Fibroblast of the aortic adventitia (primary cell): ENCODE results near the gene MYLK. TPM values are rescaled to one million over a fixed set of nuclear protein-coding genes. Genes with fewer than 3 reads are reported as not detected.
A peak's percentile ranks its signal among the peaks of the same experiment; 100 is the strongest.

ENCODE experiments used
- DNase-seq: peaks from one replicate; pipeline ENCODE4 v3.0.0-alpha.2; 2010; ENCODE audit warnings: low read depth
- H3K4me3 ChIP-seq: 2 replicates; pipeline ENCODE4 v1.5.1; 2011; ENCODE audit warnings: low read depth, mild to moderate bottlenecking, control low read depth, low read length, moderate library complexity
- total RNA-seq: library from RNA; depleted of rRNA; stranded (reverse); fragments of >200 nt; gene quantifications from 2 replicates; pipeline ENCODE4 v1.2.3, GENCODE V29; 2012; ENCODE audit warnings: low replicate concordance
- TF ChIP-seq, protein P1 (sequence below): IDR thresholded peaks from 2 replicates; pipeline ENCODE4 v1.5.1; 2011; ENCODE audit warnings: mild to moderate bottlenecking, low read length, control low read depth, inconsistent platforms; ENCODE audit not compliant: insufficient read depth

Gene MYLK
- total RNA-seq, 1 donor, result 74.7 TPM

DNA sequence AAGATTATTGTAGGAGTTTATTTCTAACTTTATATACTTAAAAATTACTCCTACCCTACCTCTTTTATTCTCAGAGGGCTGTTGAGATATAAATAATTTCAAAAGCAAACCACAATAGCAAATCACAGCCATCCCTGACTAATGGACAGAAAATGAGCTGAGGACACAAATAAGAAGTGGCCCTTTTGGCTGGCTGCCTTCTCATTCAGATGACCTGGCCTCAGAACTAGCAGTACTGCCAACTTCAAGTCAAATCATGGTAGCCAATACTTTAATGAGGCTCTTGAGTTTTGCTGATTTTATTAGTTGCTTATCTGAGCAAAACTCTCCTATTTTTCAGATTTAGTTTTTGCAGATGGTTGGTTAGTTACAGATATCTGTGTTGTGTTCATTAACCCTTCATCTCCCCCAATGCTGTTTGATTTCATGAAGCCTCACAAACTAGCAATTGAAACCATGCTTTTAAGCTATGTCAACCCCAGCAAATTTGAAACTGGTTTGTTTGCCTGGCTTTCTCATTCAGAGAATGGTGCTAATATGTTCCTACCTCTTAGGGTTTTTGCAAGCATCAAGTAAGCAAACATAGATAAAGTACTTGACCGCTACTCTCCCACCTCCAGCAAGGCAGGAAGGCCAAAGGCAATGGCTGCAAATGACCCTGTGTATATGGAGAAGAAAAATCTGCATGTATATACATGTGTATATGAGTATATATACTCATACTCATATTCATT, 225.8 kb downstream of the MYLK start:
- no peak overlapping the region for H3K4me3 ChIP-seq
- TF ChIP-seq, protein P1, sequence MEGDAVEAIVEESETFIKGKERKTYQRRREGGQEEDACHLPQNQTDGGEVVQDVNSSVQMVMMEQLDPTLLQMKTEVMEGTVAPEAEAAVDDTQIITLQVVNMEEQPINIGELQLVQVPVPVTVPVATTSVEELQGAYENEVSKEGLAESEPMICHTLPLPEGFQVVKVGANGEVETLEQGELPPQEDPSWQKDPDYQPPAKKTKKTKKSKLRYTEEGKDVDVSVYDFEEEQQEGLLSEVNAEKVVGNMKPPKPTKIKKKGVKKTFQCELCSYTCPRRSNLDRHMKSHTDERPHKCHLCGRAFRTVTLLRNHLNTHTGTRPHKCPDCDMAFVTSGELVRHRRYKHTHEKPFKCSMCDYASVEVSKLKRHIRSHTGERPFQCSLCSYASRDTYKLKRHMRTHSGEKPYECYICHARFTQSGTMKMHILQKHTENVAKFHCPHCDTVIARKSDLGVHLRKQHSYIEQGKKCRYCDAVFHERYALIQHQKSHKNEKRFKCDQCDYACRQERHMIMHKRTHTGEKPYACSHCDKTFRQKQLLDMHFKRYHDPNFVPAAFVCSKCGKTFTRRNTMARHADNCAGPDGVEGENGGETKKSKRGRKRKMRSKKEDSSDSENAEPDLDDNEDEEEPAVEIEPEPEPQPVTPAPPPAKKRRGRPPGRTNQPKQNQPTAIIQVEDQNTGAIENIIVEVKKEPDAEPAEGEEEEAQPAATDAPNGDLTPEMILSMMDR, result no peak
- peak; percentile 92 for DNase-seq

DNA sequence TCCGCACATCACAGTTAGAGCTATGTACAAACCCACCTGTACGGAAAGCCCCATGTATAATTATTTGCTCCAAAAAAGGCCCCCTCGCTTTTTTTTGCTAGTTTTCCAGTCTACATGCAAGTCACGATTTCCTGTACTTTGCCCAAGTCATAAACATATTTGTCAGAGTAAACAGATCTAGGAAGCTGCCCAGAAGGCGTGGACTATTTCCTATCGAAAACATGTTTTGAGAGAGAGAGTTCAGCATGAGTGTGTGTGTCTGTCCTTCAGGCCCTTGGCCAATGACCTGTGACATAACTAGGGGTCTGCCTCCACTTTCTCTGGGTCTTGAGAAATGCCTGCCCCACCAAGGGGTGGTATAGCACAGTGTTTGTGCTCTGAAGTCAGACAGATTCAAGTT, 226.6 kb downstream of the MYLK start:
- no peak for DNase-seq
- no peak overlapping the region for H3K4me3 ChIP-seq

DNA sequence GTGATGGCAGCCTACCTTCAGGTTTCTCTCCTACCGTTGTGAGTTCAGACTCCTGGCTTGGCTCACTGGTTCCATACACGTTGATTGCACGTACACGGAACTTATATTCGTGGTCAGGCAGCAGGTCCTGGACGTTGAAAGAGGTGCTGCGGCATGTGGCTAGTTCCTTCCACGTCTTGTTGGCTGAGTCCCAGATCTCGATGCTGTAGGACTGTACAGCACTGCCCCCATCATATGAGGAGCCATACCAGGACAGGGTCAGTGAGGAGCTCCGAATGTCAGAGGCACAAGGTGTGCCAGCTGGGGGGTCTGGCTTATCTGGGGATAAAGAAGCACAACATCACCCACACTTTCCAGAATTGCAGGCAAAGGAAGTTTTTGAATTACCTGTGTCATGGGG, 227.0 kb downstream of the MYLK start:
- TF ChIP-seq, protein P1, result no peak
- H3K4me3 ChIP-seq, result no peak overlapping the region
- no peak for DNase-seq

More for the DNA sequence above, 226.6 kb downstream of the MYLK start:
- TF ChIP-seq, protein P1, result no peak

DNA sequence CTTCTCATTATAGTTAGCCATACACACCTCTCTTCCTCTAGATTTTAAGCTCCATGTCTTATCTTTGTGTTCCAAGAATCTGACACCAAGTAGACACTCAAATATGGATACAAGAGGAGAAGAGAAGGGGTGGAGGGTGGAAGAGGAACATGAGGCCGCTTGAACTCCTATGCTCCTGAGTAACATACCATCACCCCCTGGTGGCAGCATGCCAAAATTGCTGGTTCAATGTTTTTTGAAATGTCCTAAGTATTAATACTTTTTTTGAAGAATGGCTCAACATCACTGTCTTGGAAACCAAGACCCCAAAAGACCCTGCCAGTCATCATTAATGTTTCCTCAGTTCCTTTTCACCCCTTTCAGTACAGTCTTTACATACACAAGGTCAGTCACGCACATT, 227.4 kb downstream of the MYLK start:
- H3K4me3 ChIP-seq, result no peak overlapping the region
- no peak for DNase-seq
- TF ChIP-seq, protein P1, result no peak

DNA sequence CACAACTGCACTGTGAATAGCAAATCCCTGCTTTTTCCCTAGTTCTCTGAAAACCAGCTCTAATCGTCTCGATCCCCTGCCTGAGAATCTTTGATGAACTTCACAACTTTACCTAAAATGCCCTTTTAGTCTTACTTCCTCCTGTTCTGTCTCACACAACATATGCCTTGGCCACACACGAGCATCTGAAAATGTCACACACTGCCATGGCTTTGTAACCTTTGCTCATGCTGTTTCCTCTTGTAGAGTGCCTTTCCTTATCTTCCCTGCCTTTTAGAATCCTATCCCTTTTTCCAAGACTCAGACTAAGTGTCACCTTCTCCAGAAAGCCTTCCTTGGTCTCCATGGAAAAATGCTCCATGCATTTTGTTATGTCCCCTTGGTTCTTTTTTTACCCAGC, 227.9 kb downstream of the MYLK start:
- TF ChIP-seq, protein P1, result no peak
- DNase-seq, result no peak
- H3K4me3 ChIP-seq, result no peak overlapping the region

DNA sequence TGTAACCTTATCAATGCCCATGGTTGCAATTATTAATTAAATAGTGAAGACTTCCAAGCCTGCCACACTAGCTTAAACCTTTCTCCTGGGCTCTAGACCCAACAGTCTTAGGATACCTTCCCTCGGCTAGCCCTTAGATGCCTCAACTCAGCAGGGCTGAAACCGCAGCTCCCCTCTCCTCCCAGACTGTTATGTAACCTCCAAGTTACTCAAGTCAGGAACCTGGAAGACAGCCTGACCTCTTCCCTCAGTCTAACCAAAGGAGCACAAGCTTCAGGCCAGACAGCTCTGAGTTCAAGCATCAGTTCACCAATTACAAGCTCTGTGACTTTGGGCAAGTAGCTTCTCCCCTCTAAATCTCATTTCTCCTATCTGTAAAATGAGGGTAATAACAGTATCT, 228.7 kb downstream of the MYLK start:
- DNase-seq, result peak; percentile 30
- TF ChIP-seq, protein P1, result no peak
- H3K4me3 ChIP-seq, result no peak overlapping the region
